ENCODE results near the gene PTTG1IP. TPM values are rescaled to one million over a fixed set of nuclear protein-coding genes. Genes with fewer than 3 reads are reported as not detected.
"Not testable (repeated sequence)": the region's sequence is repeated elsewhere in the genome, so short reads cannot be mapped to it uniquely, and the experiment has no call there.

The PTTG1IP gene
- total and polyA plus RNA-seq, 2 donors (not counting 1 experiment from before 2014, with no cell fraction given), result 229 to 240 TPM

GRCh38 chr21:44834951-44835646 is 38.4 kb downstream of the PTTG1IP start:
- Histone ChIP-seq H3K4me3 (replicated peaks in 1 of 4; ENCODE audit: control extremely low read depth in 1 of 4, insufficient read depth in 1 of 4, low read depth in 3 of 4, low read length in 4 of 4) (no peak overlapping the region), H3K36me3 (ENCODE audit: control insufficient read depth, insufficient read depth, low read length) (no peaks in the 10 kb centered on the region), H2AFZ (ENCODE audit: low read length) (no peak overlapping the region), H3K79me2 (ENCODE audit: control insufficient read depth, insufficient read depth, low read length) (no peaks in the 10 kb centered on the region), H4K20me1 (ENCODE audit: control insufficient read depth, extremely low read depth, insufficient read depth, low read length) (no peaks in the 10 kb centered on the region), H3K4me1 (ENCODE audit: control insufficient read depth, extremely low read depth, insufficient read depth, low read length) (no peaks in the 10 kb centered on the region), H3K27ac (ENCODE audit: insufficient read depth, low read length) (no peak overlapping the region), H3K4me2 (ENCODE audit: extremely low read depth, insufficient read depth, low read length) (no peak overlapping the region), H3K9me3 (ENCODE audit: control insufficient read depth, insufficient read depth, low read depth, low read length) (no peaks in the 10 kb centered on the region), H3K9ac (ENCODE audit: insufficient read depth, low read length) (no peak overlapping the region), H3K27me3 (ENCODE audit: control insufficient read depth, insufficient read depth, low read length) (no peaks in the 10 kb centered on the region)
- no peak for DNase-seq (ENCODE audit: low read depth in 2 of 2)
- TF ChIP-seq, protein P1, sequence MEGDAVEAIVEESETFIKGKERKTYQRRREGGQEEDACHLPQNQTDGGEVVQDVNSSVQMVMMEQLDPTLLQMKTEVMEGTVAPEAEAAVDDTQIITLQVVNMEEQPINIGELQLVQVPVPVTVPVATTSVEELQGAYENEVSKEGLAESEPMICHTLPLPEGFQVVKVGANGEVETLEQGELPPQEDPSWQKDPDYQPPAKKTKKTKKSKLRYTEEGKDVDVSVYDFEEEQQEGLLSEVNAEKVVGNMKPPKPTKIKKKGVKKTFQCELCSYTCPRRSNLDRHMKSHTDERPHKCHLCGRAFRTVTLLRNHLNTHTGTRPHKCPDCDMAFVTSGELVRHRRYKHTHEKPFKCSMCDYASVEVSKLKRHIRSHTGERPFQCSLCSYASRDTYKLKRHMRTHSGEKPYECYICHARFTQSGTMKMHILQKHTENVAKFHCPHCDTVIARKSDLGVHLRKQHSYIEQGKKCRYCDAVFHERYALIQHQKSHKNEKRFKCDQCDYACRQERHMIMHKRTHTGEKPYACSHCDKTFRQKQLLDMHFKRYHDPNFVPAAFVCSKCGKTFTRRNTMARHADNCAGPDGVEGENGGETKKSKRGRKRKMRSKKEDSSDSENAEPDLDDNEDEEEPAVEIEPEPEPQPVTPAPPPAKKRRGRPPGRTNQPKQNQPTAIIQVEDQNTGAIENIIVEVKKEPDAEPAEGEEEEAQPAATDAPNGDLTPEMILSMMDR (conservative IDR thresholded peaks at IDR 0.05 in 1 of 2, IDR thresholded peaks at IDR 0.05 in 1 of 2; ENCODE audit: low read depth in 1 of 2, low read length in 2 of 2), result no peak
- TF ChIP-seq EZH2 (IDR thresholded peaks at IDR 0.05; ENCODE audit: low read length, missing control alignments), result no peak

DNA sequence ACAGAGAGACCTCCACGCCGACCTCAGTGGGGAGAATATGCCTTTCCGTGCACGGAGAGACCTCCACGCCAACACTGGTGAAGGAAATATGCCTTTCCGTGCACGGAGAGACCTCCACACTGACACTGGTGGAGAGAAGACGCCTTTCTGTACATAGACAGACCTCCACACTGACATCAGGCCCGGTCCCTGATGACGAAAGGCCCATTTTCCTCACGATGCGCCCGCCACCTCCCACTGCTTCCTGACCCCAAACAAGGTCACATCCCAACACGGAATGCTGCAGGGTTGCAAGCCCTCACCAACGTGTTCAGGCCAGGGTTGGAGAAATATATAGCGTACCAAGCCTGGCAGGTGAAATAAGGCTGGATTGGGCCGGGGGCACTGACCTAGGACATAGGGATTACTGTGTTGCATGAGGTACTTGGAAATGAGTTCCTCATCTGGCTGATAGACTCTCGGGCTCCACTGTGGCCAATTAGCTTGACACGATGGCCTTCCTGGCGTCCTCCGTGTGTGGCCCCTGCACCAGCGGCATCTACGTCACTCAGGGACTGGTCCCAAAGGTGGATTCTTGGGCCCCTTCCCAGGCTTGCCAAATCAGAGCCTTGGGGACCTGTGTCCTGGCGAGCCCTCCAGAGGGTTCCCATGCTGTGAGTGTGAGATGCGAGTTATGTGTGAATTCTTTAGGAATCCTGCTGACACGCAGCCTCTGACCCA is 39.1 kb downstream of the PTTG1IP start:
- Histone ChIP-seq H3K79me2 (ENCODE audit: control insufficient read depth, insufficient read depth, low read length) (no peaks in the 10 kb centered on the region), H3K4me2 (ENCODE audit: extremely low read depth, insufficient read depth, low read length) (no peak overlapping the region), H3K4me3 (replicated peaks in 1 of 4; ENCODE audit: control extremely low read depth in 1 of 4, insufficient read depth in 1 of 4, low read depth in 3 of 4, low read length in 4 of 4) (no peak overlapping the region), H3K27ac (ENCODE audit: insufficient read depth, low read length) (no peak overlapping the region), H3K27me3 (ENCODE audit: control insufficient read depth, insufficient read depth, low read length) (peaks cover 2% of the 10 kb centered on the region), H3K9me3 (ENCODE audit: control insufficient read depth, insufficient read depth, low read depth, low read length) (no peaks in the 10 kb centered on the region), H3K36me3 (ENCODE audit: control insufficient read depth, insufficient read depth, low read length) (no peaks in the 10 kb centered on the region), H4K20me1 (ENCODE audit: control insufficient read depth, extremely low read depth, insufficient read depth, low read length) (no peaks in the 10 kb centered on the region), H2AFZ (ENCODE audit: low read length) (no peak overlapping the region), H3K4me1 (ENCODE audit: control insufficient read depth, extremely low read depth, insufficient read depth, low read length) (no peaks in the 10 kb centered on the region), H3K9ac (ENCODE audit: insufficient read depth, low read length) (no peak overlapping the region)
- no peak for DNase-seq (ENCODE audit: low read depth in 2 of 2)
- TF ChIP-seq, protein P1 (conservative IDR thresholded peaks at IDR 0.05 in 1 of 2, IDR thresholded peaks at IDR 0.05 in 1 of 2; ENCODE audit: low read depth in 1 of 2, low read length in 2 of 2), result no peak
- TF ChIP-seq EZH2 (IDR thresholded peaks at IDR 0.05; ENCODE audit: low read length, missing control alignments), result no peak

DNA sequence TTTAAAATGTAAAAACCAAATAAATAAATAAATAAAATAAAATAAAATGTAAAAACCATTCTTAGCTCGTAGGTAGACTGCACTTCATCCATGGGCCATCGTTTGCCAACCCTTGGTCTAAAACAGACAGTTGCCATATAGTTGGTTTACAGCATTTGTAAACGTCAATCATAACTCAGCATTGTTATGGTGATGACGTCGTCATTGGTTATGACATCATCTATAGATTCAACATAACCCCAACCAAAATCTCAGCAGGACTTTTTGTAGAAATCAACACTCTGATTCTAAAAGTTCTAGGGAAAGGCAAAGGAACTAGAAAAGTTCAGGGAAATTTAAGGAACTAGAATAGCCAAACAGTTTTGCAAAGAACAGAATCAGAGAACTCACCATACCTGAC is 39.8 kb downstream of the PTTG1IP start:
- Histone ChIP-seq H3K4me1 (ENCODE audit: control insufficient read depth, extremely low read depth, insufficient read depth, low read length) (no peaks in the 10 kb centered on the region), H4K20me1 (ENCODE audit: control insufficient read depth, extremely low read depth, insufficient read depth, low read length) (no peaks in the 10 kb centered on the region), H3K9ac (ENCODE audit: insufficient read depth, low read length) (no peak overlapping the region), H3K36me3 (ENCODE audit: control insufficient read depth, insufficient read depth, low read length) (no peaks in the 10 kb centered on the region), H3K4me3 (replicated peaks in 1 of 4; ENCODE audit: control extremely low read depth in 1 of 4, insufficient read depth in 1 of 4, low read depth in 3 of 4, low read length in 4 of 4) (no peak overlapping the region), H3K79me2 (ENCODE audit: control insufficient read depth, insufficient read depth, low read length) (no peaks in the 10 kb centered on the region), H3K27me3 (ENCODE audit: control insufficient read depth, insufficient read depth, low read length) (peaks cover 5% of the 10 kb centered on the region), H3K9me3 (ENCODE audit: control insufficient read depth, insufficient read depth, low read depth, low read length) (no peaks in the 10 kb centered on the region), H3K4me2 (ENCODE audit: extremely low read depth, insufficient read depth, low read length) (no peak overlapping the region), H3K27ac (ENCODE audit: insufficient read depth, low read length) (no peak overlapping the region), H2AFZ (ENCODE audit: low read length) (no peak overlapping the region)
- TF ChIP-seq, protein P1 (conservative IDR thresholded peaks at IDR 0.05 in 1 of 2, IDR thresholded peaks at IDR 0.05 in 1 of 2; ENCODE audit: low read depth in 1 of 2, low read length in 2 of 2), result no peak
- no peak for TF ChIP-seq EZH2 (IDR thresholded peaks at IDR 0.05; ENCODE audit: low read length, missing control alignments)
- DNase-seq (ENCODE audit: low read depth in 2 of 2), result no peak

GRCh38 chr21:44832516-44833255 is 40.8 kb downstream of the PTTG1IP start:
- not testable (repeated sequence) for H2AFZ ChIP-seq (ENCODE audit: low read length); DNase-seq (ENCODE audit: low read depth in 2 of 2); H3K9me3 ChIP-seq (ENCODE audit: control insufficient read depth, insufficient read depth, low read depth, low read length); H3K4me1 ChIP-seq (ENCODE audit: control insufficient read depth, extremely low read depth, insufficient read depth, low read length); H3K36me3 ChIP-seq (ENCODE audit: control insufficient read depth, insufficient read depth, low read length); H4K20me1 ChIP-seq (ENCODE audit: control insufficient read depth, extremely low read depth, insufficient read depth, low read length); H3K4me3 ChIP-seq (replicated peaks in 1 of 4; ENCODE audit: control extremely low read depth in 1 of 4, insufficient read depth in 1 of 4, low read depth in 3 of 4, low read length in 4 of 4); H3K27me3 ChIP-seq (ENCODE audit: control insufficient read depth, insufficient read depth, low read length); H3K4me2 ChIP-seq (ENCODE audit: extremely low read depth, insufficient read depth, low read length); H3K9ac ChIP-seq (ENCODE audit: insufficient read depth, low read length); H3K27ac ChIP-seq (ENCODE audit: insufficient read depth, low read length); H3K79me2 ChIP-seq (ENCODE audit: control insufficient read depth, insufficient read depth, low read length)
